ENCODE data around the gene HS3ST5. TPM values are rescaled to one million over a fixed set of nuclear protein-coding genes. Genes with fewer than 3 reads are reported as not detected.
"Not testable (repeated sequence)": the region's sequence is repeated elsewhere in the genome, so short reads cannot be mapped to it uniquely, and the experiment has no call there.

The HS3ST5 gene
- total RNA-seq, 1 donor from 2014 or later, result 0.26 TPM

GRCh38 chr6:114051031-114051430 lies 291.8 kb downstream of the HS3ST5 start:
- no peak for DNase-seq (ENCODE audit: low spot score)

DNA sequence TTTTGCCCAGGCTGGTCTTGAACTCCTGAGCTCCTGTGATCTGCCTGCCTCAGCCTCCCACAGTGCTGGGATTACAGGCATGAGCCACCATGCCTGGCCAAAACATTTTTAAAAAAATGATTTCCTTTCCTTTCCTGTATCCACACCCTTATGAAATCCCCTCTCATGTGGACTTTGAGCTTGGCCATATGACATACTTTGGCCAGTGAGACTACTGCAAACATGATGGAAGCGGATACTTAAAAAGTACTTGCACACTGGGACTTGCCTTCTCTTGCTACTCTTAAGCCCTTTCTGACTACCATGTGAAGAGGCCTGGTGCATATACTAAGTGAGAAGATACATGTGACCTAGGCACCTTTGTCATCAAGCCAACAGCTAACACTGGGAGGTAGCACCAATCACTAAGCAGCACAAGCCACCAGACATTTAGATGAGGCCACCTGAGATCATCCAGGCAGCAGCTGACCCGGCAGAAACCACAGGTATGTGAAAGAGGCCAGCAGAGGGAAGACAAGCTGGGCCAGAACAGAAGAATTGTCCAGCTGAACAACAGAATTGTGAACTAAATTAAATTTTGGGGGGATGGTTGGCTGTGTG lies 293.4 kb downstream of the HS3ST5 start:
- no peak for DNase-seq (ENCODE audit: low spot score)

- DNase-seq (ENCODE audit: low spot score), result not testable (repeated sequence)
Measured at GRCh38 chr6:114044566-114044965, 298.3 kb downstream of the HS3ST5 start.

GRCh38 chr6:114042267-114043016 lies 300.4 kb downstream of the HS3ST5 start:
- DNase-seq (ENCODE audit: low spot score), result no peak

- DNase-seq (ENCODE audit: low spot score), result no peak
Measured at GRCh38 chr6:114040871-114041270, 302.0 kb downstream of the HS3ST5 start.

- no peak for DNase-seq (ENCODE audit: low spot score)
Measured at GRCh38 chr6:114039841-114040240, 303.0 kb downstream of the HS3ST5 start.

DNA sequence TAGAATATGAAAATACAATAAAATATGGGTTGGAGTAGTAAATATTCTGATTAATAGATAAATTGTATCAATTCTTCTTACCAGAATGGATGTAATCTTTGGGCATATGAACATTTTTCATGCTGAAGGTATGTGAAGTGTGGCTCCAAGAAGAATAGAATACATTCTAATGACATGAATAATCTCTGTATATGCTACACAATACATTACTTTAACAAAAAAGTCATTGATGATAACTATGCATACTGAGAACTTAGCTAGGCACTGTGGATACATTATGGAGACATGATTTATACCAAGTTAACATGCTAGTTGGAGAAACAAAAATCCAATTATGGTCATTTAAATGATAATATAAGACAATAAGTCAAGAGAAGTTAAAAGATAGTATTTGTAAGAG lies 309.2 kb downstream of the HS3ST5 start:
- DNase-seq (ENCODE audit: low spot score), result no peak

GRCh38 chr6:114032721-114033120 lies 310.1 kb downstream of the HS3ST5 start:
- no peak for DNase-seq (ENCODE audit: low spot score)

DNA sequence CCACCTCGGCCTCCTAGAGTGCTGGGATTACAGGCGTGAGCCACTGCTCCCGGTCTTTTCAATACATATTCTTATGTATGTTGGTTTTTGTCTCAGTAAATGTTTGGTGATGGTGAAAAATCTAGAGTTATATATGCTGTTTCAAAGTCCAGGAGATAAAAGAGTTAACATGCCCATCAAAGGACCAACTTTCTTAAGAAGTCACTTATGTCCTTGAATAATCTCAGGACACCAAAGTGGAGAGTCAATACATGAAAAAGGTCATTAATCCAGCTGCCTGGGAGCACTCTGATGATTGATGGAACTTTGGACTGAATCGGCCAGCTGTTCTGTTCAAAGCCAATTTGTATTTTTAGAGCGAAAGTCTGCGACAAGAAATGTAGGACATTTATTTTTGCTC lies 312.1 kb downstream of the HS3ST5 start:
- no peak for DNase-seq (ENCODE audit: low spot score)

DNA sequence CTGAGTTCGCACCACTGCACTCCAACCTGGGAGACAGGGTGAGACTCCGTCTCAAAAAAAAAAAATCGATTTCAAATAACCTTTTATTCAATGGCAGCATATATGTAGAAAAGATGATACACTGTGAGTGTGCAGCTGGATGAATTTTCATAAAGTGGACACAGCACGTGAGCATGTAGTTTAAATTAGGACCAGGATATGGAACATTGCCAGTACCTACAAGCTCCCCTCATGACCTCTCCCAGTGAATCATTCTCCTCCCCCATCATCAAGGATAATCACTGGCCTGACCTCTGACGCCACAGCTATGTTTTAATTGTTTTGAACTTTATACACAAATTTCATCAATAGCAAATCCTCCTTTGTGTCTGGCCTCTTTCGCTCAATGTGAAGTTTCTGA lies 318.1 kb downstream of the HS3ST5 start:
- no peak for DNase-seq (ENCODE audit: low spot score)

- DNase-seq (ENCODE audit: low spot score), result no peak
Measured at GRCh38 chr6:114020196-114020595, 322.6 kb downstream of the HS3ST5 start.

DNA sequence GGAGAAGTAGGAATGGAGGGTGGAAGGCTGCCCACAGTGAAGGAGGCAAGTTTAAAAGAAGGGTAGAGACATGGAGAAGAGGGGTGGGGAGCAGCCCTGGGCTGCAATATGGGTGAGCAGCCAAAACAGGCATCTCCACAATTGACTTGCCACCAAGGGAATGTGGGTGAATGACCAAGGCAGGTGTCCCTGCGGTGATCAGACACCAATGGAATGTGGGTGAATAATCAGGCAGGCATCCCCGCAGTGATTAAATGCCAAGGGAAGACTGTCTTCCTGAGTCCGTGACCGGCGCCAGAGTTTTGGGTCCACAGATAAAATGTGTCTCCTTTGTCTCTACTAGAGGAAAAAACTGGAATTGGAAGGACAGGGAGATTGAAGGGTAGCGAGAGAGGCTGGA lies 325.7 kb downstream of the HS3ST5 start:
- not testable (repeated sequence) for DNase-seq (ENCODE audit: low spot score)

GRCh38 chr6:114014106-114014505 lies 328.7 kb downstream of the HS3ST5 start:
- DNase-seq (ENCODE audit: low spot score), result not testable (repeated sequence)

DNA sequence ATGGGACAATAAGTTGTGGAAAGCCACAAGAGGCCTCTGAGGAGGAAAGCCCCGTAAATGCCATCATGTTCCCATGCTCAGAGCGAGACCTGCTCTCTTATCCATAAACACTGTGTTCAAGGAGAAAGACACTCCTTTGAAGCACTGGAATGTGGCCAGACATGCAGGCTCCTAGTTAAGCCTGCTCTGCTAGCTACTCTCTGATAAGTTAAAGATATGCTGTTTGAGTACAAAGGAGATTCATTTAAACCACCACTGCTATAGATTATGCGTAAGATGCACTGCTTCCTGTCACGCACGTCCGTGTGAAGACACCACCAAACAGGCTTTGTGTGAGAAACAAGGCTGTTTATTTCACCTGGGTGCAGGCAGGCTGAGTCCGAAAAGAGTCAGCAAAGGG lies 331.3 kb downstream of the HS3ST5 start:
- not testable (repeated sequence) for DNase-seq (ENCODE audit: low spot score)

GRCh38 chr6:114010540-114010939 lies 332.3 kb downstream of the HS3ST5 start:
- DNase-seq (ENCODE audit: low spot score), result no peak

DNA sequence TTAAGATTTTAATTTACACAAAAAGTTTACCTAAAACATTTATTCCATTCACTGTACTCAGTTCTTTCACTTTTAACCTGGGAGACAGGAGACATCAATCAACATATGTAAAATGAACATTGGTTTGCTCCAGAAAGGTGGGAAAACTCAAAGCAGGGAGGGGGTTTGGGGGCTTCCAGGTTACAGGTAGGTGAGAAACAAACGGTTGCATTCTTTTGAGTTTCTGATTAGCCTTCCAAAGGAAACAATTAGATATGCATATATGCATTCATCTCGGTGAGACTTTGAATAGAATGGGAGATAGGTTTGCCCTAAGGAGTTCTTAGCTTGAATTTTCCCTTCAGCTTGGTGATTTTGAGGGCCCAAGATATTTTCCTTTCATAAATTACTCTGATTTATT lies 333.6 kb downstream of the HS3ST5 start:
- no peak for DNase-seq (ENCODE audit: low spot score)

- no peak for DNase-seq (ENCODE audit: low spot score)
Measured at GRCh38 chr6:114008331-114008730, 334.5 kb downstream of the HS3ST5 start.

DNA sequence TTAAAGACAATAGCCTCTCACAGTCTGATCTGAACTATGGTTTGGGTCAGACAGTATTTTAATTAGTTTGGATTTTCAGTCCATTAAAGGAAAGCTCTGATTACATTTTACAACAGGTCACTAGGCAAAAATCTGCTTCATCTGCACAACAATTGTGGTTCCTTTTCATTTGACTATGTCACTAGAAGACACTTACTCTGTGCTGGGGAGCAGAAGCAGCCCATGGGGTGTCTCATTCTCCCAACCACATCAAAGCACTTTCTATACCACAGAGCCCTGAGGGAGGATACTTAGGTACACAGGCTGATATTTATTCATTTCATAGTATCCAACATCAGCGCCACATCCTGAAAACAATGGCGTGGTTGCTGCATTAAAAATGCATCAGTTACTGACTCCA lies 335.3 kb downstream of the HS3ST5 start:
- no peak for DNase-seq (ENCODE audit: low spot score)

Data from mucosa of gallbladder (tissue), 1 donor.